ENCODE data around the gene TIMP3. TPM values are rescaled to one million over a fixed set of nuclear protein-coding genes. Genes with fewer than 3 reads are reported as not detected.

The TIMP3 gene
- total RNA-seq, 2 experiments from 2014 or later, result 0.07 TPM

GRCh38 chr22:32843300-32843699, 41.8 kb downstream of the TIMP3 start:
- no peak for TF ChIP-seq CTCF (IDR thresholded peaks at IDR 0.05)
- Mint-ChIP-seq H3K9me3 (no peaks in the 10 kb centered on the region), H3K4me3 (no peak overlapping the region), H3K27me3 (peaks cover 8% of the 10 kb centered on the region), H3K27ac (no peak overlapping the region), H3K4me1 (ENCODE audit: low read depth) (no peaks in the 10 kb centered on the region), H3K36me3 (ENCODE audit: low read depth) (no peaks in the 10 kb centered on the region)
- ChIA-PET CTCF (no interaction called here), POLR2A (no interaction called here)
- no peak for ATAC-seq
- DNase-seq, result no peak
- intact Hi-C loops (cut with micrococcal nuclease), result no loop called here

- POLR2A ChIA-PET, result no interaction called here
- Mint-ChIP-seq H3K9me3 (no peaks in the 10 kb centered on the region), H3K27me3 (peaks cover 8% of the 10 kb centered on the region), H3K36me3 (ENCODE audit: low read depth) (no peaks in the 10 kb centered on the region), H3K27ac (no peak overlapping the region), H3K4me1 (ENCODE audit: low read depth) (no peaks in the 10 kb centered on the region), H3K4me3 (no peak overlapping the region)
- no peak for TF ChIP-seq CTCF (IDR thresholded peaks at IDR 0.05)
- DNase-seq (no peak), ATAC-seq (no peak)
- CTCF ChIA-PET, result no interaction called here
- intact Hi-C loops (cut with micrococcal nuclease), result no loop called here
Measured at GRCh38 chr22:32844251-32844650, 42.7 kb downstream of the TIMP3 start.

GRCh38 chr22:32846780-32847491, 45.4 kb downstream of the TIMP3 start:
- TF ChIP-seq CTCF (IDR thresholded peaks at IDR 0.05), result no peak
- Mint-ChIP-seq H3K27me3 (peaks cover 10% of the 10 kb centered on the region), H3K4me3 (no peak overlapping the region), H3K4me1 (ENCODE audit: low read depth) (no peaks in the 10 kb centered on the region), H3K27ac (no peak overlapping the region), H3K36me3 (ENCODE audit: low read depth) (no peaks in the 10 kb centered on the region), H3K9me3 (no peaks in the 10 kb centered on the region)
- DNase-seq, result no peak
- ChIA-PET POLR2A (interaction anchor here (0.8 kb wide), 1 partner anchor 9 kb away, joined by 3 read pairs; no protein-coding TSS in a partner anchor), CTCF (interaction anchor here (0.7 kb wide), 1 partner anchor 11 kb away, joined by 3 read pairs; no protein-coding TSS in a partner anchor)
- intact Hi-C loops (cut with micrococcal nuclease), result no loop called here
- ATAC-seq, result no peak

- Mint-ChIP-seq H3K9me3 (no peaks in the 10 kb centered on the region), H3K4me3 (no peak overlapping the region), H3K36me3 (ENCODE audit: low read depth) (no peaks in the 10 kb centered on the region), H3K27ac (no peak overlapping the region), H3K27me3 (peaks cover 8% of the 10 kb centered on the region), H3K4me1 (ENCODE audit: low read depth) (no peaks in the 10 kb centered on the region)
- TF ChIP-seq CTCF (IDR thresholded peaks at IDR 0.05), result no peak
- ATAC-seq, result no peak
- CTCF ChIA-PET, result no interaction called here
- DNase-seq, result no peak
- POLR2A ChIA-PET, result no interaction called here
- intact Hi-C loops (cut with micrococcal nuclease), result no loop called here
Measured at GRCh38 chr22:32848226-32848625, 46.7 kb downstream of the TIMP3 start.

- H3K4me1 Mint-ChIP-seq (ENCODE audit: low read depth), result no peaks in the 10 kb centered on the region
Measured at GRCh38 chr22:32849501-32849900, 48.0 kb downstream of the TIMP3 start.

More at GRCh38 chr22:32849501-32849900, 48.0 kb downstream of the TIMP3 start:
- ATAC-seq, result no peak
- Mint-ChIP-seq H3K27ac (no peak overlapping the region), H3K27me3 (peaks cover 8% of the 10 kb centered on the region), H3K36me3 (ENCODE audit: low read depth) (no peaks in the 10 kb centered on the region), H3K4me3 (no peak overlapping the region), H3K9me3 (no peaks in the 10 kb centered on the region)
- intact Hi-C loops (cut with micrococcal nuclease), result no loop called here
- no peak for TF ChIP-seq CTCF (IDR thresholded peaks at IDR 0.05)
- no peak for DNase-seq
- POLR2A ChIA-PET, result interaction anchor here (0.6 kb wide), 1 partner anchor 159 kb away, joined by 3 read pairs; no protein-coding TSS in a partner anchor
- CTCF ChIA-PET, result interaction anchor here (2.2 kb wide), 1 partner anchor 53 kb away, joined by 7 read pairs; no protein-coding TSS in a partner anchor
